CD14-positive monocyte (primary cell): ENCODE data around the gene LSG1. TPM values are rescaled to one million over a fixed set of nuclear protein-coding genes. Genes with fewer than 3 reads are reported as not detected.

Experiments used
- DNase-seq, 3 donors: peaks; one replicate each; pipeline ENCODE4 v3.0.0-alpha.2; 2011 to 2022
- H2AFZ ChIP-seq: 2 replicates; pipeline ENCODE4 v1.6.0; 2012; ENCODE audit warnings: mild to moderate bottlenecking, low read depth, low read length, inconsistent platforms; ENCODE audit not compliant: insufficient read depth, poor library complexity, severe bottlenecking
- H3K27ac ChIP-seq, 2 donors: 1 replicate in 1 of 2; 2 replicates in 1 of 2; pipeline ENCODE4 v1.5.1; 2012 to 2013; ENCODE audit warnings: low read length in 2 of 2, control low read depth in 1 of 2, inconsistent platforms in 1 of 2, low read depth in 1 of 2, mild to moderate bottlenecking in 1 of 2
- H3K27me3 ChIP-seq, 2 donors: one replicate each; pipeline versions ENCODE4 v1.6.0 to v1.6.1; 2011 to 2013; ENCODE audit warnings: low read length in 2 of 2; ENCODE audit not compliant: control insufficient read depth in 2 of 2, insufficient read depth in 2 of 2
- H3K36me3 ChIP-seq, 2 donors: replicated peaks in 1 of 2; 1 replicate in 1 of 2; 2 replicates in 1 of 2; pipeline versions ENCODE4 v1.5.1 to v1.6.1; 2012 to 2013; ENCODE audit warnings: low read length in 2 of 2, control low read depth in 1 of 2, inconsistent platforms in 1 of 2, mild to moderate bottlenecking in 1 of 2; ENCODE audit not compliant: insufficient read depth in 2 of 2, control insufficient read depth in 1 of 2
- H3K4me1 ChIP-seq, 2 donors: 1 replicate in 1 of 2; 2 replicates in 1 of 2; pipeline versions ENCODE4 v1.5.1 to v1.6.1; 2012 to 2013; ENCODE audit warnings: low read length in 2 of 2, control low read depth in 1 of 2, inconsistent platforms in 1 of 2, mild to moderate bottlenecking in 1 of 2, moderate library complexity in 1 of 2; ENCODE audit not compliant: insufficient read depth in 2 of 2, control insufficient read depth in 1 of 2
- H3K4me2 ChIP-seq: replicated peaks from 2 replicates; pipeline ENCODE3; 2012; ENCODE audit warnings: low read length, moderate library complexity, mild to moderate bottlenecking; ENCODE audit not compliant: poor library complexity, severe bottlenecking; ENCODE audit errors: extremely low read depth
- H3K4me3 ChIP-seq, 3 experiments: fragments of 200-600 bp in 1 of 3; sonication (generic) in 1 of 3; replicated peaks in 1 of 3; 1 replicate in 2 of 3; 2 replicates in 1 of 3; pipeline ENCODE4 v1.5.1; 2011 to 2013; ENCODE audit warnings: low read length in 3 of 3, mild to moderate bottlenecking in 3 of 3, control low read depth in 2 of 3, low read depth in 2 of 3, inconsistent platforms in 1 of 3, moderate library complexity in 1 of 3
- H3K79me2 ChIP-seq: 2 replicates; pipeline ENCODE4 v1.6.0; 2012; ENCODE audit warnings: mild to moderate bottlenecking, control low read depth, inconsistent platforms, low read length, moderate library complexity; ENCODE audit not compliant: insufficient read depth
- H3K9ac ChIP-seq: 2 replicates; pipeline ENCODE4 v1.6.0; 2017; ENCODE audit warnings: low read length, mild to moderate bottlenecking; ENCODE audit not compliant: insufficient read depth, poor library complexity, severe bottlenecking
- H3K9me3 ChIP-seq, 2 donors: replicated peaks in 1 of 2; 1 replicate in 1 of 2; 2 replicates in 1 of 2; pipeline versions ENCODE4 v1.5.1 to v1.6.1; 2012 to 2013; ENCODE audit warnings: low read length in 2 of 2, control low read depth in 1 of 2; ENCODE audit not compliant: control insufficient read depth in 1 of 2, insufficient read depth in 1 of 2
- H4K20me1 ChIP-seq: 2 replicates; pipeline ENCODE4 v1.6.0; 2012; ENCODE audit warnings: mild to moderate bottlenecking, low read length, control low read depth, moderate library complexity; ENCODE audit not compliant: insufficient read depth
- H3K27ac Mint-ChIP-seq, 7 donors: one replicate each; pipeline ENCODE4 v1.8.0; 2020; ENCODE audit warnings: mild to moderate bottlenecking in 7 of 7, mixed read lengths in 7 of 7, moderate library complexity in 6 of 7, inconsistent platforms in 2 of 7
- H3K27me3 Mint-ChIP-seq, 3 donors: one replicate each; pipeline ENCODE4 v1.8.0; 2021 to 2022; ENCODE audit warnings: low read depth in 3 of 3, mild to moderate bottlenecking in 3 of 3, mixed read lengths in 3 of 3, moderate library complexity in 3 of 3, inconsistent platforms in 1 of 3
- H3K36me3 Mint-ChIP-seq, 2 donors: one replicate each; pipeline ENCODE4 v1.8.0; 2020; ENCODE audit warnings: mixed read lengths in 2 of 2, inconsistent platforms in 1 of 2, mild to moderate bottlenecking in 1 of 2
- H3K4me1 Mint-ChIP-seq: one replicate; pipeline ENCODE4 v1.8.0; 2020; ENCODE audit warnings: mild to moderate bottlenecking, mixed read lengths
- H3K4me3 Mint-ChIP-seq, 2 donors: one replicate each; pipeline ENCODE4 v1.8.0; 2020; ENCODE audit warnings: mild to moderate bottlenecking in 2 of 2, mixed read lengths in 2 of 2, moderate library complexity in 1 of 2
- H3K9me3 Mint-ChIP-seq, 7 donors: one replicate each; pipeline ENCODE4 v1.8.0; 2020 to 2022; ENCODE audit warnings: mixed read lengths in 7 of 7, mild to moderate bottlenecking in 6 of 7, moderate library complexity in 6 of 7, inconsistent platforms in 2 of 7
- WGBS: methylation state at CpG from one replicate; pipeline ENCODE4 v1.1.5; 2013; ENCODE audit warnings: missing lambda C conversion rate; ENCODE audit not compliant: insufficient coverage; 5-methylcytosine and 5-hydroxymethylcytosine counted together
- intact Hi-C, 2 donors: fragments of 100-400 bp; cut with micrococcal nuclease; formaldehyde crosslinking; loops; one replicate each; pipeline versions ENCODE4 v1.15.0 to v1.15.1; 2023
- polyA plus RNA-seq, 3 donors: library from polyadenylated mRNA; depleted of rRNA in 1 of 3; unstranded in 2 of 3; stranded (reverse) in 1 of 3; fragments of 300-500 nt in 2 of 3; fragments of >200 nt in 1 of 3; fragmentation: Illumina TruSeq in 2 of 3; gene quantifications; 1 replicate in 2 of 3; 2 replicates in 1 of 3; pipeline ENCODE4 v1.2.3, GENCODE V29; 2012 to 2021
- TF ChIP-seq, protein P1 (sequence below): fragments of 200-600 bp; IDR thresholded peaks from one replicate; pipeline ENCODE4 v1.8.0; 2022; ENCODE audit warnings: antibody characterized with exemption, mild to moderate bottlenecking

Gene LSG1
- polyA plus RNA-seq, 3 donors, result 6.7 to 30.9 (median 9.9) TPM

DNA sequence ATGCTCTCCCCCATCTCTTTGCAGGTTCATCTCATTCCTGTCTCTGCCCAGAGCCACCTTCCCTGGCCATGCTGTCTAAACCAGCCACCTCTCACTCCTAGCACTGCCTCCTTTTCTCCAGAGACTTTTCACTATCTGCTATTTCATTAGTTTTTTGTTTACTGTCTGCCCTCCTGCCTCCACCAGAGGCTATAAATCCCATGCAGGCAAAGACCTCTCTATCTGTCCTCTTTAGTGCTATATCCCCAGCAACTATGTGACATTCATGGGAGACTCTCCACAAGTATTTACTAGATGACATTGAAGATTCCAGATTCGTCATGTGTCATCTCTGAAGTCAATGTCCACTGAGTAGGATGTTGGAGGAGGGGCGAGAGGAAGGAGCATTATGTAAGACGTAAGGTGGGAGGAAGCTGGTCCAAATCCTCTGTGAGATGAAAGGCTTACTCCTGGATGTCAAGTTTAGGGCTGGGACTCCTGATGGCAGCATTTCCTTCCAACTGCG is 10.2 kb upstream of the LSG1 start:
- peak overlapping the region; percentile 33 for H2AFZ ChIP-seq
- peak overlapping the region in 4 of 7 donors; percentile 1 to 86 (median 42) for H3K27ac Mint-ChIP-seq
- peaks cover 14% of the 10 kb centered on the region for H4K20me1 ChIP-seq
- peaks cover 26 to 34% of the 10 kb centered on the region in 2 donors for H3K4me1 ChIP-seq
- H3K9me3 Mint-ChIP-seq, result no peaks in the 10 kb centered on the region
- H3K4me2 ChIP-seq, result peak overlapping the region; percentile 43
- H3K4me1 Mint-ChIP-seq, result peaks cover 35% of the 10 kb centered on the region
- peaks cover 13% of the 10 kb centered on the region for H3K79me2 ChIP-seq
- no peak overlapping the region for H3K27ac ChIP-seq
- H3K9me3 ChIP-seq, result no peaks in the 10 kb centered on the region
- no peak for DNase-seq
- H3K36me3 Mint-ChIP-seq, result no peaks in the 10 kb centered on the region
- peak overlapping the region in 1 of 2 donors; percentile 21 for H3K4me3 Mint-ChIP-seq
- H3K9ac ChIP-seq, result no peak overlapping the region
- H3K4me3 ChIP-seq, result no peak overlapping the region
- H3K36me3 ChIP-seq, result no peaks in the 10 kb centered on the region
- TF ChIP-seq, protein P1, sequence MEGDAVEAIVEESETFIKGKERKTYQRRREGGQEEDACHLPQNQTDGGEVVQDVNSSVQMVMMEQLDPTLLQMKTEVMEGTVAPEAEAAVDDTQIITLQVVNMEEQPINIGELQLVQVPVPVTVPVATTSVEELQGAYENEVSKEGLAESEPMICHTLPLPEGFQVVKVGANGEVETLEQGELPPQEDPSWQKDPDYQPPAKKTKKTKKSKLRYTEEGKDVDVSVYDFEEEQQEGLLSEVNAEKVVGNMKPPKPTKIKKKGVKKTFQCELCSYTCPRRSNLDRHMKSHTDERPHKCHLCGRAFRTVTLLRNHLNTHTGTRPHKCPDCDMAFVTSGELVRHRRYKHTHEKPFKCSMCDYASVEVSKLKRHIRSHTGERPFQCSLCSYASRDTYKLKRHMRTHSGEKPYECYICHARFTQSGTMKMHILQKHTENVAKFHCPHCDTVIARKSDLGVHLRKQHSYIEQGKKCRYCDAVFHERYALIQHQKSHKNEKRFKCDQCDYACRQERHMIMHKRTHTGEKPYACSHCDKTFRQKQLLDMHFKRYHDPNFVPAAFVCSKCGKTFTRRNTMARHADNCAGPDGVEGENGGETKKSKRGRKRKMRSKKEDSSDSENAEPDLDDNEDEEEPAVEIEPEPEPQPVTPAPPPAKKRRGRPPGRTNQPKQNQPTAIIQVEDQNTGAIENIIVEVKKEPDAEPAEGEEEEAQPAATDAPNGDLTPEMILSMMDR, result no peak
- WGBS, result 44% methylated on average over 2 of the region's 4 CpGs
- H3K27me3 ChIP-seq, result no peaks in the 10 kb centered on the region
- peaks cover 0 to 4% (median 2%) of the 10 kb centered on the region in 3 donors for H3K27me3 Mint-ChIP-seq
- intact Hi-C loops, result loop anchor here (2.0 to 10.0 kb wide), 6 partner anchors 173 to 843 kb away; no protein-coding TSS in a partner anchor

DNA sequence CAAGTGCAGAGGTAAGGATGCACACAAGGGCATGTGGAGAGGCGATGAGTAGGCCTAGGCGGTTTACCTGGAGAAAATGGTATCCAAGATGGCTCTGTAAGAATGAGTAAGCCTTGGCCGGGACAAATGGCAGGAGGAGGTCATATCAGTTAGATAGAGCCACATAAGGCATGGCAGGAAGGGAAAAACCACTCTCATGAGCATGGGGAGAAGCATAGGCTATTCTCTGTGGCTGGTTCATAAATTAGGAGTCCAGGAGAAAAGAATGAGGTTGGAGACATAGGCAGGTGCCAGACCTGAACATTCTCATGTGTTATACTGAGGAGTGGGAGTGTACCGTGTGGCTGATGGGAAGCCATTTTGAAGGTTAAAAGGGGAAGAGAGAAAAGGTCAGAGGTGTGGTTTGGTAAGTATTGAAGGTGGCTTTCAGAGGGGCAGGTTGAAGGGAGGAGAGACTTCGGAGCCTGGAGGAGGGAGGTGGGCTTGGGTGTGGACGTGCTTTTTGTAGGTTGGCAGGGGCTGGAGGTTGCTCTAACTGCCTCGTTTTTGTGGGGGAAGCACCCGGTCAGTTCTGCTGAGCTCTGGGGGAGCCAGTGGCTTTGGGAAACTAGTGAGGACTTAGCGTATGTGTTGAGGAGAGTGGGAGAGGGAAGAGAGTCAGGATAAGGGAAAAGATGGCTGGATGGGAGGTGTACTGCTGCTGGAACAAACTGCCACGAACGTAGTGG is 9.1 kb upstream of the LSG1 start:
- intact Hi-C loops, result loop anchor here (5.0 to 10.0 kb wide), 5 partner anchors 174 to 844 kb away; no protein-coding TSS in a partner anchor
- Mint-ChIP-seq H3K27me3 (peaks cover 0 to 4% (median 2%) of the 10 kb centered on the region in 3 donors), H3K9me3 (no peaks in the 10 kb centered on the region), H3K27ac (peak overlapping the region in 3 of 7 donors; percentile 27 to 39 (median 38)), H3K36me3 (no peaks in the 10 kb centered on the region), H3K4me1 (peaks cover 27% of the 10 kb centered on the region), H3K4me3 (no peak overlapping the region)
- H3K27ac ChIP-seq, result no peak overlapping the region
- no peak overlapping the region for H3K4me2 ChIP-seq
- 84% methylated on average over 11 of the region's 11 CpGs for WGBS
- H2AFZ ChIP-seq, result no peak overlapping the region
- H3K4me1 ChIP-seq, result peaks cover 21 to 23% of the 10 kb centered on the region in 2 donors
- no peaks in the 10 kb centered on the region for H3K27me3 ChIP-seq
- H3K4me3 ChIP-seq, result no peak overlapping the region
- no peak overlapping the region for H3K9ac ChIP-seq
- no peaks in the 10 kb centered on the region for H3K9me3 ChIP-seq
- no peak for DNase-seq
- TF ChIP-seq, protein P1, result no peak
- no peaks in the 10 kb centered on the region for H3K36me3 ChIP-seq
- peaks cover 1% of the 10 kb centered on the region for H3K79me2 ChIP-seq
- H4K20me1 ChIP-seq, result peaks cover 2% of the 10 kb centered on the region
